Activated B cell treated with CpG ODN at 0.5 μM for 24 hours (primary cell): ENCODE data around the gene FAAP100. TPM values are rescaled to one million over a fixed set of nuclear protein-coding genes. Genes with fewer than 3 reads are reported as not detected.
A peak's percentile ranks its signal among the peaks of the same experiment; 100 is the strongest.

ENCODE experiments used
- ATAC-seq: fragments of 200-7000 bp; cut with Tn5 transposase; one replicate; pipeline ENCODE4 v1.10.0; 2021; ENCODE audit warnings: low read depth, mild to moderate bottlenecking, moderate library complexity
- CTCF ChIA-PET: fragments of 350-600 bp; sonication (Branson Sonifier 250); formaldehyde crosslinking; loops from one replicate; lab custom pipeline; 2021; ENCODE audit warnings: antibody characterized with exemption; lab: Charles Lee
- POLR2A ChIA-PET: fragments of 350-600 bp; sonication (Branson Sonifier 250); formaldehyde crosslinking; loops from one replicate; lab custom pipeline; 2021; ENCODE audit warnings: antibody characterized with exemption; lab: Charles Lee
- DNase-seq: peaks from one replicate; pipeline ENCODE4 v3.0.0; 2022
- H3K27ac Mint-ChIP-seq: one replicate; pipeline ENCODE4 v1.8.0; 2020; ENCODE audit warnings: mixed read lengths
- H3K27me3 Mint-ChIP-seq: one replicate; pipeline ENCODE4 v1.8.0; 2021; ENCODE audit warnings: mixed read lengths
- H3K36me3 Mint-ChIP-seq: one replicate; pipeline ENCODE4 v1.8.0; 2021; ENCODE audit warnings: low read depth, mixed read lengths
- H3K4me1 Mint-ChIP-seq: one replicate; pipeline ENCODE4 v1.8.0; 2021; ENCODE audit warnings: mixed read lengths
- H3K4me3 Mint-ChIP-seq: one replicate; pipeline ENCODE4 v1.8.0; 2020; ENCODE audit warnings: mild to moderate bottlenecking, mixed read lengths
- H3K9me3 Mint-ChIP-seq: one replicate; pipeline ENCODE4 v1.8.0; 2020; ENCODE audit warnings: mixed read lengths
- intact Hi-C: fragments of 100-400 bp; cut with micrococcal nuclease; formaldehyde crosslinking; loops from one replicate; pipeline ENCODE4 v1.15.1; 2024
- total RNA-seq: library from RNA; stranded (reverse); gene quantifications from 2 replicates; pipeline ENCODE4 v1.2.3, GENCODE V29; 2022
- TF ChIP-seq, protein P1 (sequence below): fragments of 200-600 bp; IDR thresholded peaks from one replicate; pipeline ENCODE4 v1.8.0; 2022; ENCODE audit warnings: antibody characterized with exemption, mild to moderate bottlenecking

The FAAP100 gene
- total RNA-seq, 1 donor from 2014 or later, result 48.2 TPM

DNA sequence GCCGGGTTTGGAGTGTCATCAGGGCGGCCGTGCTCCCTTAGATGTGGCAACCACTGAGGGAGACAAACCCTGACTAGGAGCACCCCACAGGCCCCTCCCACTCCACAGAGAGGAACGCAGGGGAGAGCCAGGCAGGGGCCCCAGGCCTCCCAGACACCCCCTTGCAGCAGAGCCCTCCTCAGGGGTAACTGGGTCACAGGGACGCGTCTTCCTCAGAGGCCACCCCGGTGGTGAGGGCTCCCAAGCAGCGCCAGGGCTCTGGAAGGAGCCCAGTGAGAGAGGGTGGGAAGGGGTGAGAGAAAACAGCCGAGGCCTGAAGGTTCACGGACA, 12.6 kb downstream of the FAAP100 start:
- Mint-ChIP-seq H3K27ac (no peak overlapping the region), H3K27me3 (peaks cover 4% of the 10 kb centered on the region), H3K4me1 (peaks cover 12% of the 10 kb centered on the region), H3K36me3 (peaks cover 43% of the 10 kb centered on the region), H3K9me3 (no peaks in the 10 kb centered on the region), H3K4me3 (no peak overlapping the region)
- ChIA-PET POLR2A (no interaction called here), CTCF (no interaction called here)
- no peak for ATAC-seq
- TF ChIP-seq, protein P1, sequence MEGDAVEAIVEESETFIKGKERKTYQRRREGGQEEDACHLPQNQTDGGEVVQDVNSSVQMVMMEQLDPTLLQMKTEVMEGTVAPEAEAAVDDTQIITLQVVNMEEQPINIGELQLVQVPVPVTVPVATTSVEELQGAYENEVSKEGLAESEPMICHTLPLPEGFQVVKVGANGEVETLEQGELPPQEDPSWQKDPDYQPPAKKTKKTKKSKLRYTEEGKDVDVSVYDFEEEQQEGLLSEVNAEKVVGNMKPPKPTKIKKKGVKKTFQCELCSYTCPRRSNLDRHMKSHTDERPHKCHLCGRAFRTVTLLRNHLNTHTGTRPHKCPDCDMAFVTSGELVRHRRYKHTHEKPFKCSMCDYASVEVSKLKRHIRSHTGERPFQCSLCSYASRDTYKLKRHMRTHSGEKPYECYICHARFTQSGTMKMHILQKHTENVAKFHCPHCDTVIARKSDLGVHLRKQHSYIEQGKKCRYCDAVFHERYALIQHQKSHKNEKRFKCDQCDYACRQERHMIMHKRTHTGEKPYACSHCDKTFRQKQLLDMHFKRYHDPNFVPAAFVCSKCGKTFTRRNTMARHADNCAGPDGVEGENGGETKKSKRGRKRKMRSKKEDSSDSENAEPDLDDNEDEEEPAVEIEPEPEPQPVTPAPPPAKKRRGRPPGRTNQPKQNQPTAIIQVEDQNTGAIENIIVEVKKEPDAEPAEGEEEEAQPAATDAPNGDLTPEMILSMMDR, result no peak
- no peak for DNase-seq
- intact Hi-C loops, result no loop called here

GRCh38 chr17:81538651-81539570, 13.2 kb downstream of the FAAP100 start:
- intact Hi-C loops, result no loop called here
- peaks cover 17% of the 10 kb centered on the region for H3K4me1 Mint-ChIP-seq
- CTCF ChIA-PET, result interaction anchor here (1.2 to 1.6 kb wide), 3 partner anchors 20 to 286 kb away, joined by 3 to 8 read pairs (median 5); no protein-coding TSS in a partner anchor
- no peak overlapping the region for H3K4me3 Mint-ChIP-seq
- peaks cover 37% of the 10 kb centered on the region for H3K36me3 Mint-ChIP-seq
- peaks cover 4% of the 10 kb centered on the region for H3K27me3 Mint-ChIP-seq
- H3K27ac Mint-ChIP-seq, result no peak overlapping the region
- TF ChIP-seq, protein P1, result no peak
- POLR2A ChIA-PET, result interaction anchor here (1.0 to 4.0 kb wide), 3 partner anchors 8 to 31 kb away, joined by 3 to 35 read pairs (median 4); partner anchors contain the start of gene ACTG1
- no peaks in the 10 kb centered on the region for H3K9me3 Mint-ChIP-seq
- DNase-seq, result no peak
- no peak for ATAC-seq

- intact Hi-C loops, result loop anchor here (1.0 to 2.0 kb wide), 3 partner anchors 20 to 437 kb away; no protein-coding TSS in a partner anchor
- no peak overlapping the region for H3K27ac Mint-ChIP-seq
- peaks cover 23% of the 10 kb centered on the region for H3K4me1 Mint-ChIP-seq
- TF ChIP-seq, protein P1, result no peak
- H3K4me3 Mint-ChIP-seq, result no peak overlapping the region
- peaks cover 32% of the 10 kb centered on the region for H3K36me3 Mint-ChIP-seq
- DNase-seq (no peak), ATAC-seq (no peak)
- H3K9me3 Mint-ChIP-seq, result no peaks in the 10 kb centered on the region
- POLR2A ChIA-PET, result interaction anchor here (0.5 to 4.0 kb wide), 8 partner anchors 9 to 173 kb away, joined by 3 to 35 read pairs (median 4); partner anchors contain the start of gene ACTG1
- peaks cover 4% of the 10 kb centered on the region for H3K27me3 Mint-ChIP-seq
- CTCF ChIA-PET, result interaction anchor here (1.0 to 2.1 kb wide), 5 partner anchors 19 to 285 kb away, joined by 3 to 8 read pairs (median 5); no protein-coding TSS in a partner anchor
Observed at GRCh38 chr17:81537856-81538555, 14.1 kb downstream of the FAAP100 start.

- intact Hi-C loops, result loop anchor here (1.0 to 2.0 kb wide), 3 partner anchors 19 to 437 kb away; no protein-coding TSS in a partner anchor
- DNase-seq (peak; percentile 45), ATAC-seq (peak; percentile 81)
- Mint-ChIP-seq H3K4me1 (peaks cover 23% of the 10 kb centered on the region), H3K36me3 (peaks cover 26% of the 10 kb centered on the region), H3K4me3 (no peak overlapping the region), H3K27ac (no peak overlapping the region), H3K27me3 (peaks cover 4% of the 10 kb centered on the region), H3K9me3 (no peaks in the 10 kb centered on the region)
- TF ChIP-seq, protein P1, result no peak
- POLR2A ChIA-PET, result interaction anchor here (0.5 to 4.0 kb wide), 7 partner anchors 19 to 174 kb away, joined by 3 to 35 read pairs (median 3); partner anchors contain the start of gene ACTG1
- CTCF ChIA-PET, result interaction anchor here (1.0 to 2.1 kb wide), 6 partner anchors 19 to 284 kb away, joined by 3 to 8 read pairs (median 4); no protein-coding TSS in a partner anchor
Observed at GRCh38 chr17:81537343-81537855, 14.8 kb downstream of the FAAP100 start.
